NCI-H1105 (cell line): Measurements from ENCODE around the gene PAQR7.
A peak's percentile ranks its signal among the peaks of the same experiment; 100 is the strongest.

ENCODE experiments used
- DNase-seq: peaks from one replicate; lab custom pipeline; 2025; lab: John Stamatoyannopoulos, UW

PAQR7 gene

GRCh38 chr1:25875154-25875855 is at the start of gene PAQR7:
PAQR7 (minus strand) TSS chr1:25875708; CDS start chr1:25863839, 11,869 bp downstream.
- peak; percentile 69 for DNase-seq

- DNase-seq: no peak
These were observed 48.9 kb upstream of the PAQR7 start for GRCh38 chr1:25924454-25924853.

- no peak for DNase-seq
These were observed 47.6 kb upstream of the PAQR7 start for GRCh38 chr1:25922971-25923552.

GRCh38 chr1:25922056-25922970 is 46.8 kb upstream of the PAQR7 start:
- DNase-seq: peak; percentile 56

GRCh38 chr1:25918615-25919014 is 43.1 kb upstream of the PAQR7 start:
- no peak for DNase-seq

- DNase-seq: no peak
These were observed 42.5 kb upstream of the PAQR7 start for GRCh38 chr1:25917996-25918395.

- DNase-seq: no peak
These were observed 41.0 kb upstream of the PAQR7 start for GRCh38 chr1:25916460-25916859.

GRCh38 chr1:25914074-25914995 is 38.8 kb upstream of the PAQR7 start:
- no peak for DNase-seq

- no peak for DNase-seq
These were observed 37.7 kb upstream of the PAQR7 start for GRCh38 chr1:25913206-25913605.

- no peak for DNase-seq
These were observed 36.7 kb upstream of the PAQR7 start for GRCh38 chr1:25912076-25912831.

- no peak for DNase-seq
These were observed 35.7 kb upstream of the PAQR7 start for GRCh38 chr1:25911162-25911561.

GRCh38 chr1:25909040-25909439 is 33.5 kb upstream of the PAQR7 start:
- DNase-seq: no peak

GRCh38 chr1:25908161-25908560 is 32.7 kb upstream of the PAQR7 start:
- DNase-seq: no peak

GRCh38 chr1:25907601-25908000 is 32.1 kb upstream of the PAQR7 start:
- no peak for DNase-seq

GRCh38 chr1:25906644-25907300 is 31.3 kb upstream of the PAQR7 start:
- peak; percentile 72 for DNase-seq

- peak; percentile 97 for DNase-seq
These were observed 30.5 kb upstream of the PAQR7 start, which contains the start of gene STMN1 for GRCh38 chr1:25905680-25906643. STMN1 (minus strand) TSS chr1:25906419; CDS start chr1:25904676, 1,743 bp downstream.

GRCh38 chr1:25904943-25905679 is 29.6 kb upstream of the PAQR7 start:
- peak; percentile 98 for DNase-seq

- DNase-seq: no peak
These were observed 28.5 kb upstream of the PAQR7 start for GRCh38 chr1:25903986-25904385.
